T-helper 1 cell treated with Interleukin-12 subunit alpha and Interleukin-12 subunit beta and Interleukin-4 antibody, amounts not matched to agents 30 μg/mL and 1 μg/mL, for 36 hours (primary cell): ENCODE data around the gene DDX19B.
"Not testable (repeated sequence)": the region's sequence is repeated elsewhere in the genome, so short reads cannot be mapped to it uniquely, and the experiment has no call there.

ENCODE experiments used
- H3K27ac Mint-ChIP-seq: one replicate; pipeline ENCODE4 v1.8.0; 2021; ENCODE audit warnings: mild to moderate bottlenecking, mixed read lengths
- H3K27me3 Mint-ChIP-seq: one replicate; pipeline ENCODE4 v1.8.0; 2021; ENCODE audit warnings: low read depth, mixed read lengths
- H3K36me3 Mint-ChIP-seq: one replicate; pipeline ENCODE4 v1.8.0; 2021; ENCODE audit warnings: low read depth, mixed read lengths
- H3K4me1 Mint-ChIP-seq: one replicate; pipeline ENCODE4 v1.8.0; 2021; ENCODE audit warnings: low read depth, mixed read lengths
- H3K4me3 Mint-ChIP-seq: one replicate; pipeline ENCODE4 v1.8.0; 2021; ENCODE audit warnings: mild to moderate bottlenecking, moderate library complexity, mixed read lengths
- H3K9me3 Mint-ChIP-seq: one replicate; pipeline ENCODE4 v1.8.0; 2021; ENCODE audit warnings: mixed read lengths

DDX19B gene

DNA sequence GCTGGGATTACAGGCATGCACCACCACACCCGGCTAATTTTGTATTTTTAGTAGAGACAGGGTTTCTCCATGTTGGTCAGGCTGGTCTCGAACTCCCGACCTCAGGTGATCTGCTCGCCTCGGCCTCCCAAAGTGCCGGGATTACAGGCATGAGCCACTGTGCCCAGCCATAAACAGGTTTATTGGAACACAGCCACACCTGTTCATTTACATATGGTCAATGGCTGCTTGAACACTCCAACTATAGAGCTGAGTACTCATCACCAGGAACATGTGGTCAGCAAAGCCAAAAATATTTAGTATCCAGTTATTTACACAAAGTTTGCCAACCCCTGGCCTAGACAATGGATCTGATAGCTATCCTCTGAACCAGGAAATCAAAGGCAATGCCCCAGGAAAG is 39.1 kb upstream of the DDX19B start:
- H3K36me3 Mint-ChIP-seq = peaks cover 41% of the 10 kb centered on the region
- not testable (repeated sequence) for H3K9me3 Mint-ChIP-seq, H3K4me3 Mint-ChIP-seq, H3K27ac Mint-ChIP-seq, H3K27me3 Mint-ChIP-seq, H3K4me1 Mint-ChIP-seq

DNA sequence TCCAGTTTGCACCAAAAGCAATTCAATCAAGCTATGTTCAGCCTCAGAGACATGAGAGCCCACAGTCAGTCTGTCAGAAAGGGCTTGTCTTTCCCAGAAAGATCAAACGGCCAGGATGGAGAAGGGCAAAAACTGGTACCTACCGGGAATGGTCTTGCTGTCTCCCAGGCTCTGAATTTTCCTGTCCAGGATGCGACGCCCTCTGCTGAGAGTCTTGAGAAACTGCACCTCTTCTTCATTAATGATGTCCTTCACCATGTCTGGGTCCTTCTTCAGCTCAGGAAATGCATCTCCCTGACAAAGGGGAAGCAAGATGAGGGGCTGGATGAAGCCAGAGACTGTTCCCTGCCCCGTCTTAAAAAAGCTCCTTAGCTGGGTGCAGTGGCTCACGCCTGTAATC is 31.5 kb upstream of the DDX19B start:
- Mint-ChIP-seq H3K9me3 (no peaks in the 10 kb centered on the region), H3K36me3 (peaks cover 45% of the 10 kb centered on the region), H3K27ac (no peak overlapping the region), H3K4me3 (no peak overlapping the region), H3K4me1 (no peaks in the 10 kb centered on the region), H3K27me3 (no peaks in the 10 kb centered on the region)

GRCh38 chr16:70267922-70268321 is 31.1 kb upstream of the DDX19B start:
- not testable (repeated sequence) for H3K27me3 Mint-ChIP-seq, H3K4me3 Mint-ChIP-seq, H3K27ac Mint-ChIP-seq, H3K4me1 Mint-ChIP-seq, H3K9me3 Mint-ChIP-seq
- H3K36me3 Mint-ChIP-seq = peaks cover 49% of the 10 kb centered on the region

- H3K27ac Mint-ChIP-seq = no peak overlapping the region
- H3K9me3 Mint-ChIP-seq = no peaks in the 10 kb centered on the region
- no peak overlapping the region for H3K4me3 Mint-ChIP-seq
- H3K27me3 Mint-ChIP-seq = no peaks in the 10 kb centered on the region
- peaks cover 49% of the 10 kb centered on the region for H3K36me3 Mint-ChIP-seq
- no peaks in the 10 kb centered on the region for H3K4me1 Mint-ChIP-seq
Observed at GRCh38 chr16:70269471-70269870, 29.5 kb upstream of the DDX19B start.

DNA sequence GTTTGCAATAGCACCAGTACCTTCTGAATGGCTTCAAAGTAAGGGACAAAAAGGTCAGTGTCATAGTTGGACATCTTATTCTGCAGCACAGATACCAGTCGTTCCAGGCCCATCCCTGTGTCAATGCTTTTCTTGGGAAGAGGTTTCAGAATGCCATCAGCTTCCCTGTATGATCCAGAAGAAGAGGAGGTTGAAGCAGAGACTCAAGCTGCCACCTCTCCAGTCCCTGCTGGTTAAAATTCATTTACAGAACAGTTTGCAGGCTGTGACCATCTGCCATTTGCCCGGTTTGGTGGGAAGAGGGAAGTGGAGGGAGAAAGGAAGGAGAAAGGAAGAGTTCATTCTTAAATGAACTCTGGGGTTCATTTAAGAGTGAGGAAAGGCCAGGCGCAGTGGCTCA is 28.8 kb upstream of the DDX19B start:
- Mint-ChIP-seq H3K27me3 (no peaks in the 10 kb centered on the region), H3K9me3 (no peaks in the 10 kb centered on the region), H3K27ac (no peak overlapping the region), H3K4me3 (no peak overlapping the region), H3K36me3 (peaks cover 44% of the 10 kb centered on the region), H3K4me1 (no peaks in the 10 kb centered on the region)

GRCh38 chr16:70271696-70272095 is 27.3 kb upstream of the DDX19B start:
- Mint-ChIP-seq H3K27me3 (no peaks in the 10 kb centered on the region), H3K4me1 (peaks cover 3% of the 10 kb centered on the region)

GRCh38 chr16:70276392-70276791 is 22.6 kb upstream of the DDX19B start:
- Mint-ChIP-seq H3K27ac (no peak overlapping the region), H3K4me1 (peaks cover 9% of the 10 kb centered on the region), H3K9me3 (no peaks in the 10 kb centered on the region), H3K27me3 (no peaks in the 10 kb centered on the region), H3K4me3 (no peak overlapping the region), H3K36me3 (peaks cover 36% of the 10 kb centered on the region)

More at GRCh38 chr16:70271696-70272095, 27.3 kb upstream of the DDX19B start:
- Mint-ChIP-seq H3K9me3 (no peaks in the 10 kb centered on the region), H3K27ac (no peak overlapping the region), H3K4me3 (no peak overlapping the region), H3K36me3 (peaks cover 47% of the 10 kb centered on the region)

DNA sequence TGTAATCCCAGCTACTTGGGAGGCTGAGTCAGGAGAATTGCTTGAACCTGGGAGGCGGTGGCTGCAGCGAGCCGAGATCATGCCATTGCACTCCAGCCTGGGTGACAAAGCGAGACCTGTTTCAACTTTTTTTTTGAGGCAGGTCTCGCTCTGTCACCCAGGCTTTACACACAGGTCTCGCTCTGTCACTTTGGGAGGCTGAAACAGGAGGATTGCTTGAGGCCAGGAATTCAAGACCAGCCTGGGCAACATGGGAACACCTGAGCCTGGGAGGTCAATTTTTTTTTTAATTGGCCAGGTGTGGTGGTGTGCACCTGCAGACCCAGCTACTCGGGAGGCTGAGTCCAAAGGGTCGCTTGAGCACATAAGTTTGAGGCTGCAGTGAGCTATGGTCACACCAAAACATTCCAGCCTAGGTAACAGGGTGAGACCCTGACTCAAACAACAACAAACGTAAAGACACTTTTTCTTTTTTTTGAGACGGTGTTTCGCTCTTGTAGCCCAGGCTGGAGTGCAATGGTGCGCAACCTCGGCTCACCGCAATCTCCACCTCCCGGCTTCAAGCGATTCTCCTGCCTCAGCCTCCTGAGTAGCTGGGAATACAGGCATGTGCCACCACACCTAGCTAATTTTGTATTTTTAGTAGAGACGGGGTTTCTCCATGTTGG is 11.5 kb upstream of the DDX19B start:
- not testable (repeated sequence) for H3K27me3 Mint-ChIP-seq, H3K9me3 Mint-ChIP-seq
- Mint-ChIP-seq H3K36me3 (peaks cover 21% of the 10 kb centered on the region), H3K27ac (peak overlapping the region; percentile 55), H3K4me3 (peak overlapping the region; percentile 98), H3K4me1 (peaks cover 24% of the 10 kb centered on the region)

DNA sequence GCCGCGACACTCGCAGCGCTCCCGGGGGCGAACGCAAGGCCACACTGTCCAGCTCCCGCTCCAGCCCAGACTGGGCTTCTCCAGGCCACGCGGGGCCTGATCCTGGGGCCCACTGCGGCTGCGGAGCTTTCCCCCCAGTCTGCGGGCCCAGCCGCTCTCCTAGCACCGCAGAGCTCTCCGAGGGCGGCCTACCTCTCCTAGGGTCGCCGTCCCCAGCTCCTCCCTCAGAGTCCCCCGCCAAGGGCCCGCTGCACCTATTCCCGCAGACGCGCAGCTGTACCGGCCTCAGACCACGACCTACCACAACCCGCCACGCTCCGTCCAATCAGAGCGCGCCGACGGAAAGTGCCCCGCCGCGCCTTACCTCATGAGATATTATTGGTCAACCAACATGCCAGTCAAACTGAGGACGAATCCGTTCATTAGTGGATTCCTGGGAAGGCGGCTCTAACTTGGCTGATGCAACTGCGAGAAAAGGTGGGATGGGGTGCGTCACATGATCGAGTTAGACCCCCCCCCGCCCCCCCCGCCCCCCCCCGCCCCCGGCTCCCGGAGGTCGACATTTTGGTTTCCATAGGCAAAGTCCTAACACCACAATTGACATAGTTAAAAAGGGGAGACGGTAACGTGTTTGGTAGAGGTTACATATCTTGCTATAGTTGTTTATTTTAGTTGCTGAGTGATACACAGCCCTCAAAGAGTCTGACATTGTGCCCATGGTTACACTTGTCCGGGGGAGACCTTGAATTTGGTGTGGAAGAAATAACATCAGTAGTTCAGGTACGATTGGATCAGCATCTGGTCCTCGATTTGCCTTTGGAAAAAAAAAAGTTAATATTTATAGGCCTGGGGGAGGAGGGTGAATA is 9.5 kb upstream of the DDX19B start, which contains the start of gene AARS1:
Gene AARS1, minus strand, starts transcription at position 278 of the 866 bp plus-strand sequence. CDS start 6,743 bp downstream, outside the sequence.
- no peaks in the 10 kb centered on the region for H3K27me3 Mint-ChIP-seq
- peak within 1 kb of the TSS; percentile 98 for H3K4me3 Mint-ChIP-seq
- peaks cover 18% of the 10 kb centered on the region for H3K4me1 Mint-ChIP-seq
- H3K27ac Mint-ChIP-seq = peak within 1 kb of the TSS; percentile 99
- H3K9me3 Mint-ChIP-seq = no peaks in the 10 kb centered on the region
- H3K36me3 Mint-ChIP-seq = peaks cover 11% of the 10 kb centered on the region

GRCh38 chr16:70290949-70291519 is 8.0 kb upstream of the DDX19B start:
- peaks cover 11% of the 10 kb centered on the region for H3K4me1 Mint-ChIP-seq
- no peak overlapping the region for H3K4me3 Mint-ChIP-seq
- no peaks in the 10 kb centered on the region for H3K27me3 Mint-ChIP-seq
- peaks cover 8% of the 10 kb centered on the region for H3K36me3 Mint-ChIP-seq
- no peak overlapping the region for H3K27ac Mint-ChIP-seq
- H3K9me3 Mint-ChIP-seq = no peaks in the 10 kb centered on the region

DNA sequence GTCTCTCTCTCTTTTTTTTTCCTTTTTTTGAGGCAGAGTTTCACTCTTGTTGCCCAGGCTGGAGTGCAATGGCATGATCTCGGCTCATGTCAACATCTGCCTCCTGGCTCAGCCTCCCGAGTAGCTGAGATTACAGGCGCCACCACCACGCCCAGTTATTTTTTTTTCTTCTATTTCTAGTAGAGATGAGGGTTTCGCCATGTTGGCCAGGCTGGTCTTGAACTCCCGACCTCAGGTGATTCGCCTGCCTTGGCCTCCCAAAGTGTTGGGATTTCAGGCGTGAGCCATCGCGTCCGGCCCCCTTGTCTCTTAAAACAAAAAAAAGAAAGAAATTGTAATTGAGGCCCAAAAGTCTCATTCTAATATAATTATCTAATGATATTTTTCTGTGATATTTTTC is 6.8 kb upstream of the DDX19B start:
- not testable (repeated sequence) for H3K27ac Mint-ChIP-seq, H3K27me3 Mint-ChIP-seq, H3K4me3 Mint-ChIP-seq, H3K36me3 Mint-ChIP-seq, H3K9me3 Mint-ChIP-seq
- H3K4me1 Mint-ChIP-seq = peaks cover 11% of the 10 kb centered on the region

- Mint-ChIP-seq H3K27ac (no peak overlapping the region), H3K27me3 (no peaks in the 10 kb centered on the region), H3K9me3 (no peaks in the 10 kb centered on the region), H3K4me3 (no peak overlapping the region), H3K4me1 (peaks cover 14% of the 10 kb centered on the region), H3K36me3 (peaks cover under 1% of the 10 kb centered on the region)
Observed at GRCh38 chr16:70294385-70295025, 4.5 kb upstream of the DDX19B start.

DNA sequence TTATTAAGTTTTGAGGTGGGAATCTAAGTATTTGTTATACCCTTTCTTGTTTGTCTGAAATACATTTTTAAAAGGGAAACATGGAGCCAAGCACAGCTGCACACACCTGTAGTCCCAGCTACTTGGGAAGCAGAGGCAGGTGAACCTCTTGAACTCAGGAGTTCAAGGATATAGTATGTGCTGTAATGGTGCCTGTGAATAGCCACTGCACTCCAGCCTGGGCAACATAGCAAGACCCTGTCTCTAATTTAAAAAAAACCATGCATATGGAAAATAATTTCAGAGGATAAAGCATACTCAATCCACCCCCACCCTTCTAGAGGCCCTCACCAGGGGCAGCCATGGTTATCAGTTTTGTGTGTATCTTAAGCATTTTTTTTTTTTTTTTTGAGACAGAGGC is 3.4 kb upstream of the DDX19B start:
- no peak overlapping the region for H3K4me3 Mint-ChIP-seq
- no peaks in the 10 kb centered on the region for H3K27me3 Mint-ChIP-seq
- H3K4me1 Mint-ChIP-seq = peaks cover 19% of the 10 kb centered on the region

DNA sequence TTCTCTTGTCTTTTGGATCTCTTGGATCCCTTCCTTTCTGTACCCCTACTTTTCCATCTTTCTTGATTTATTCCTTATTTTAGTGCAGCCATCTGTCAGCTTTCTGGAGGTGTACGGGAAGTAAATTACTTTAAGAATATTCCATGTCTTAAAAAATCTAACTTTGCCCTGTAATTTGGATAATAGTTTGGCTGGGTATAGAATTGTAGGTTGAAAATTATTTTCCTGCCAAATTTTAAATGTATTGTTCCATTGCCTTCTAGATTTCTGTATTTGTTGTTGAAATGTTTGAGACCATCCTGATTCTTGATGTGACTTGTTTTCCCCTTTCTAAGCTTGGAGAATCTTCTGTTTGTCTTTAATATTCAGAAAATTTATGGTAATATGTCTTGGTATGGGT is 2.1 kb downstream of the DDX19B start:
- Mint-ChIP-seq H3K36me3 (peaks cover 37% of the 10 kb centered on the region), H3K27ac (no peak overlapping the region), H3K9me3 (peaks cover 11% of the 10 kb centered on the region), H3K27me3 (no peaks in the 10 kb centered on the region), H3K4me3 (peak overlapping the region; percentile 96), H3K4me1 (peaks cover 39% of the 10 kb centered on the region)

More for the DNA sequence above, 3.4 kb upstream of the DDX19B start:
- no peaks in the 10 kb centered on the region for H3K9me3 Mint-ChIP-seq
- peaks cover 7% of the 10 kb centered on the region for H3K36me3 Mint-ChIP-seq
- no peak overlapping the region for H3K27ac Mint-ChIP-seq
